HG02763 (cell line): Measurements from ENCODE around the gene IVNS1ABP.
A peak's percentile ranks its signal among the peaks of the same experiment; 100 is the strongest.

Experiments used
- ATAC-seq: cut with Tn5 transposase; IDR thresholded peaks from one replicate; pipeline ENCODE4 v1.9.1; 2021; ENCODE audit warnings: mild to moderate bottlenecking, moderate library complexity; ENCODE audit not compliant: unreplicated experiment

Gene IVNS1ABP

DNA sequence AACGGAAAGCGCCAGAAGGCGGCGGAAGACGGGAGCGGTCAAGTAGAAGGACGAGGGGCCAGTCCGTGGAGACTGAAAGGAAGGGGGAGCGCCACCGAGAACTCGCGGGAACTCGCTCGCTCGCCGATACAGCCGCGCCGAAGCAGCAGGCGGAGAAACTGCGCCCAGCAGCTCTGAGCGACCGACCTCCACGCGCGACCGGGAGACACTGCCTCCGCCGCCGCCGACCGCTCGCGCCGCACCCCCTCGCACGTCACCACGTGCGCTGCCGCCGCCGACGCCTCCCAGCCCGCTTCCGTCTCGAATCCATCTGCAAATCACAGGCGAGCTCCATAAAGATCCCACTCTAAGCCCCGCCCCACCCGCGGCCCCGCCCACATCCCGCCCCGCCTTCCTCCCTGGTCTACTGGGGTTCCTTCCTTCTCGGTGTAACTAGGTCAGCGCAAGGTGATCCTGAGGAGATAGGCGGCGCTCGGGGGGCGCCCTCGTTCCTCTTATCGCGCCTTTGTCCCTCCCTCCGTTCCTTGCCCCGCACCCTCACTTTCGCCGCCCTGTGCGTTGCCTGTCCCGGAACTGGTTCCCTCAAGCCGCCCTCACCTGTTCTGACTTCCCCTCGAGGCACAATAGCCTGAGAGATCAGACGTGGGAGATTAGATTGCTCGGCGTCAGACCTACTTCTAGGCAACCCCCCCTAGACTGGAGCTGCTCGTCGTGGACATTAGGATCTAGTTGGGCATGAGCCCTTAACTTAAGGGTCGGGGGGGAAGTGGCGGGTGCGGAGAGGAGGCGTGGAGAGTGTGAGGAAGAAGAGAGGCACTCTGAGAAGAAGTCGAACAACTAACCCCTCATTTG lies at the start of gene IVNS1ABP:
Gene IVNS1ABP (minus strand): TSS at position 210 of the 852 bp plus-strand sequence. CDS start 7,750 bp downstream, outside the sequence.
- ATAC-seq: peak; percentile 76

DNA sequence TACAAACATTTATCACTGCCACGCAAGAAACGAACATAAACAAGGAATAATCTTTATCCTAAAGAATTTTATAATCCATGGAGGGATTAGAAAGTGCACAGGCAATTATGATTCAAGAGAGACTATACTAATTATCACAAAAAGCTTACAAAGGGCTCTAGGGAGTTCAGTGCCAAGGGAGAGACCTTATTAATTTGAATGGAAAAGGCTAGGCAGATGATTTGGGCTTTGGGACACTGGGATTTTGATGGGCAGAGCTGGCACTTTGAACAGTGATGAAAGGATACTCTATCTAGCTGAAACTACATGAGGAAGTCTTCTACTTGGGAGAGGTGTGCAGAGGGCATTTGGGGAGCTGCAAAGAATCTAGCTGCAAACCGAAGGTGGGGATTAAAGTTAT lies 48.9 kb upstream of the IVNS1ABP start:
- ATAC-seq: no peak

DNA sequence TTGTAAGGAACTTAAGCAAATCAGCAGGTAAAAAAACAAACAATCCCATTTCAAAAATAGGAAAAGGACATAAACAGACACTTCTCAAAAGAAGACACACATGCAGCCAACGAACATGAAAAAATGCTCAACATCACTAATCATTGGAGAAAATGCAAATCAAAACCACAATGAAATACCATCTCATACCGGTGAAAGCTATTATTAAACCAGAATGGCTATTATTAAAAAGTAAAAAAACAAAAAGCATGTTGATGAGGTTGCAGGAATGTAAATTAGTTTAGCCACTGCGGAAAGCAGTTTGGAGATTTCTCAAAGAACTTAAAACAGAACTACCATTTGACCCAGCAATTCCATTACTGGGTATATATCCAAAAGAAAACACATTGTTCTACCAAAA lies 47.5 kb upstream of the IVNS1ABP start:
- ATAC-seq: peak; percentile 50

DNA sequence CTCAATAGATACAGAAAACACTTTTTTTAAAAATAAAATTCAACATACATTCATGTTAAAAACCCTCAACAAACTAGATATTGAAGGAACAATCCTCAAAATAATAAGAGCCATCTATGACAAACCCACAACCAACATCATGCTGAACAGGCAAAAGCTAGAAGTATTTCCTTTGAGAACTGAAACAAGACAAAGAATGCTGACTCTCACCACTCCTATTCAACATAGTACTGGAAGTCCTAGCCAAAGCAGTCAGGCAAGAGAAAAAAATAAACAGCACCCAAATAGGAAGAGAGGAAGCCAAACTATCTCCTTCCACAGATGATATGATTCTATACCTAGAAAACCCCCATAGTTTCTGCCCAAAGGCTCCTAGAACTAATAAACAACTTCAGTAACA lies 46.2 kb upstream of the IVNS1ABP start:
- no peak for ATAC-seq

DNA sequence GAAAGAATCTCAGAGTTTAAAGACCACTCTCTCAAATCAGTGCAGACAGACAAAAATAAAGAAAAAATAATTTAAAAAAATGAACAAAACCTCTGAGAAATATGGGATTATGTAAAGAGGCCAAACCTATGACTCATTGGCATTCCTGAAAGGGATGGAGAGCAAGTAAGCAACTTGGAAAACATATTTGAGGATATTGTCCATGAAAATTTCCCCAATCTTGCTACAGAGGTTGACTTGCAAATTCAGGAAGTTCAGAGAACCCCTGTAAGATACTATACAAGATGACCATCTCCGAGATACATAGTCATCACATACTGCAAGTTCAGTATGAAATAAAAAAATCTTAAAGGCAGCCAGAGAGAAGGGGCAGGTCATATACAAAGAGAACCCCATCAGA lies 43.7 kb upstream of the IVNS1ABP start:
- ATAC-seq: no peak

DNA sequence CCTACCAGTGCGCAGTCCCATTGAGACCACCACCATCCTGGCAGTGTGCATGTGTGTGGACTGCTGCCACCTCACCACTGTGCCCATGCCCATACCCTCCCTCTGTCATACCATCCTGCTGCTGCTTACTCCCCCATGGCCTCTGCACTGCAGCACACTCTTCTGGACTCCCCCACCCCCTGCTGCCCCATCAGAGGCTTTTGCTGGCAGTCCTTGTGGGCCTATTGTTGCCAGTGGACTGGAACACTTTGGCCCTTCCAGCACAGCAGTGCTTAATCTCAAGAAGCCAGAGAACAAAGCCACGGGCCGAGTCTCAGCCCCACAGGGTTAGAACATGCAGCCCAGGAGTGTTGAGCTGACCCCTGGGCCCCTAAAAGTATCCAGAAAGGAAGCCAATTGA lies 41.9 kb upstream of the IVNS1ABP start:
- ATAC-seq: no peak

DNA sequence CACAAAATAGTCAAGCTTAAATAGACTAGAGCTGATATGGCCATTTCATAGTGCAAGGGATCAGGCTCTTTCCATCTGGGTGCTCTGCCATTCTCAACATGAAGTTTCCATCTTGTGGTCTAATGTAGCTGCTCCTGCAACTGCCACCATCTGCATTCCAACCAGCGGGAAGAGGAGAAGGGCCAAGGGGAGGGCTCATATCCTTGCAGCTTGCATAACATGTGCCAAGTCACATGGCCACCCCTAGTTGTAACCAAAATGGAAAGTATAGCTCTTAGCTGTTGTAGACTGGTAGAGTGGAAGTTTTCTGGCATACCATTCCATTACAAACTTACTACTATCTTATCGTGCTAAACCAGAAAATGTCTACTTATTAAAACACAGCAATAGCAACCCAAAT lies 38.9 kb upstream of the IVNS1ABP start:
- ATAC-seq: no peak

DNA sequence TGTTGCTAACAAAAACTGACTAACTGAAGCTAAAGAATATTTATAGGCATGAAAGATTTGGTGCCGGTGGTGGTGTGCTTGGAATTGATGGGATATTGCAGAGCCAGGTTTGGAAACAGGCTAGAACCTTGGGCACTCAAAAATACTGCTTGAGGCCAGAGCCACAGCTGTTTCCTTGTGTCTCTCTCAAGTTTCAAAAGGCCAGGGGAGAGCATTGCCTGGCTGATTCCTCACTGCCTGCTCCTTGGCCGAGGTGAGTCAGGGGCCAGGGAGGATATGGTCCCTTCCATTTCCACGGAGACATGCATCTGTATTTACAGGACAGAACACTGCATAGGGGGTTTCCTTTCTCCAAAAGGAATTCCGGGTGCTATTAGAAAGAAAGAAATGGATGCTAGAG lies 36.1 kb upstream of the IVNS1ABP start:
- no peak for ATAC-seq

DNA sequence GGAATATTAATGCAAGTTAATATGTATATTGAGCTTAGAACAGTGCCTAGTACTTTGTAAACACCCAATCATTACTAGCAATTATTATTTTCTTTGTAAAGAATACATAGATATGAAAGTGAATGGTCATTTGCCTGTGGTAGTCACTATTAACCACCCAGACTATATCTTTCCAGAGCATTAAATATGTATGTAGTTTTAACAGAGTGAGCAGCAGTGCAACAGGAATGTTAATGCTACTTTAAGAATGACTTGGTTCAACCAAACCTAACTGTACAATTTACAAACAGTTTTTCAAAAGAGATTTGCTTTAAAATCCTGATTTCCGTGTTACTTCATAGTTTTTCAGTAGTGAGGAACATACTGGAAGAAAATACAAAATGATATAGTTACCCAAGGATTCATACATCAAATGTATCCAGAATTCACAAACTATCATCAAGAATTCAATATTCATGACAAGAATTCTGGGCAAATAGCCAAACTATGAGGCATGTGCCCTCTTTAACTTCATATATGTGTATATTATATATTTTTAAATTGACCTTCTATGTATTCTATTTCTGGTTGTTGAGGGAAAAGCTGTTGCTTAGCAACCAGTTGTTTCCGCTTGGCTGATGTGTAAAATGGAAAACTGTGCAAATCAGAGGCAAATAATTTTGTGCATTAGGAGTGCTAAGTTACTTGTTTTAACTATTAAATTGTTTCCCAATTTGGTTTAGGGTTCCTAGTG lies 34.9 kb upstream of the IVNS1ABP start:
- ATAC-seq: no peak

DNA sequence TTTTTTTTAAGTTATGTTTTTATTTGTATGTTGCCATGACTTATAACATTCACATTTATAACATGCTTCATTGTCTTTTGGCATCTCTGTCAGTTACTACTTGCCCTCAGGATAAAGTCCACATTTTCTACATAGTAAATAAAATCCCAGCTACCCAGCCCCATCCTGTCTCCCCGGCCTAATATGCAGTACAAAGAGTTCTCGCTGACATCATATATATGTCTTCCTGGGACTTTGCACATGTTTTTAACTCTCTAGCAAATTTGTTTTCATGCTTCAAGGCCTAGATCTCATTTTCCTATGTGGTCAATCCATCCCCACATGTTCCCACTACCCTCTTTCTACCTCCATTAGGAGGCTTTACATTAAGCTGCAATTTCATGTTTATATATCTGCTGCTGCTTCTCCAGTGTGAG lies 33.0 kb upstream of the IVNS1ABP start:
- no peak for ATAC-seq

DNA sequence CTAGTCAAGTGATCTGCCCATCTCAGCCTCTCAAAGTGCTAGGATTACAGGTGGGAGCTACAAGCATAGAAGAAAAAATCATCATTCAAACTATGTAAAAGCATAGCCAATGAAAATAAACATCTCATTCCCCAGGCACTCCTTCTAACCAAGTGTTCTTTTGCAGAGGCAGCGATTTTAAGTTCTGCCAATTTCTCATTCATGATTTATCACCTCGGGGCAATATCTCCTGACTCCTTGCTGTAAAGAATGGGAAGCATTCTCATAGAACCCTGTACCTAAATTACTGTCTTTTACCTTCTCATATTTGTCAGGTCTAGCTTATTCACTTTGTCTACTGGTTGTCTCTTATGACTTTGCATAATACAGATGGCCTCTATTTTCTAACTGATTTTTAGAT lies 32.5 kb upstream of the IVNS1ABP start:
- ATAC-seq: no peak

DNA sequence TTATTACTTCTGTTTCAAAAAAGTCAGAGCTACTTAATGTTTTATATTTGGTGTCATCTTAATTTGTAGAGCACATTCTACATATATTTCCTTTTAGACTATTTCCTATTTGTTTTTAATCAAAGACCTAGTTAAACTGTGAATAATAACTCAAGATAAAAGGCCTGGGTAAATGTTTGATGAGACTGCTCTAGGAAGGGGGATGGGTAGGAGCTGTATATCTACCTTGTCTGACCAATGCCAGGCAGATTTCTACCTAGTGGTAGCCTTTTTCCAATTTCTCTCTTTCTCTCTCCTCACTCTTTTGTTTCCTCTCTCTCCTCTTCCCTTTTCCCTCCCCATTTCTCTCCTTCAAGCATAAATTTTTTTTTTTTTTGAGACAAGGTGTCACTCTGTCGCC lies 31.9 kb upstream of the IVNS1ABP start:
- ATAC-seq: no peak

DNA sequence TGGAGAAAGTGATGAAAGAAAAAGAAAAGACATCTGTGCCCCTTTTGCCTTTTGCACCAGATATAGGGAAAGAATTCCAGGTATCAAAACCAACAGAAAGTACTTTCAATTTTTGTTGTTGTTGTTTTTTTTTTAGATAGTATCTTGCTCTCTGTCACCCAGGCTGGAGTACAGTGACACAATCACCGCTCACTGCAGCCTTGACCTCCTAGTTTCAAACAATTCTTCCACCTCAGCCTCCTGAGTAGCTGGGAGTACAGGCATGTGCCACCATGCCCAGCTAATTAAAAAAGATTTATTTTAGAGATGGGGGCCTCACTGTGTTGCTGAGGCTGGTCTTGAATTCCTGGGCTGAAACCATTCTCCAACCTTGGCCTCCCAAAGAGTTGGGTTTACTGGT lies 31.3 kb upstream of the IVNS1ABP start:
- ATAC-seq: no peak

DNA sequence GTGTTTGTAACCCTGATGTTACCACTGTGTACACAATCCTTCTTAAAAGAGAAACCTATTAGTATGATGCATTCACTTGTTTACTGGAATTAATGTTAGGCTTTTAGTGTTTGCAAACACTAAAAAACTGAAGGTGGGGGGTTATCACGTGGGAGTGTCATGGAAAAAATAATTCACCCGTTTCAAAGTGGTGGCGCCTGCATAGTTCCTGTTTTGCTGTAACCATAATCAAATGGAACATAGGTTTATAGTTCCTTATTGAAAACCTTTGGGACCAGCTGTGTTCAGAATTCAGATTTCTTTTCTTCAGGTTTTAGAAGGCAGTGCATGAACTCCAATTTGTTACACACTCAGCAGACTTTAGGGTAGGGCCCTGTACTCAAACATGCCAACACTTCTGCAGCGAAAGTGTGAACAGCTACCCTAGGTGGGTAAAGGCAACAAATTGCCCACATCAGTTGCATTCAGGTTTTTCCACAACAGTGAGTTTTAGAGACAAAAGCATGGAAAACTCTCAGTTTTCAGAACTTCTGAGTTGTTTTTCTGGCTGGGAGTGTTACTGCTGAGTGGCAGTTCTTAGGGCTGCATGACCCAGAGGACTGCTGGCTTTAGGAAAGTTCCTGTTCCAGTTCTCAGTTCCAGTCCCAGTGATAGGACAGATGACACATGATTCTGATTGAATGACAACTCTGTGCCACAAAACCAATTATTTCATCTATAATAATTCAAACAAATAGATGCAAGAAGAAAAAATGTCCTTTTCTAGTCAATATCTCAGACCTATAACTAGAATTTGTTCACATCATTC lies 29.1 kb upstream of the IVNS1ABP start:
- peak; percentile 59 for ATAC-seq

DNA sequence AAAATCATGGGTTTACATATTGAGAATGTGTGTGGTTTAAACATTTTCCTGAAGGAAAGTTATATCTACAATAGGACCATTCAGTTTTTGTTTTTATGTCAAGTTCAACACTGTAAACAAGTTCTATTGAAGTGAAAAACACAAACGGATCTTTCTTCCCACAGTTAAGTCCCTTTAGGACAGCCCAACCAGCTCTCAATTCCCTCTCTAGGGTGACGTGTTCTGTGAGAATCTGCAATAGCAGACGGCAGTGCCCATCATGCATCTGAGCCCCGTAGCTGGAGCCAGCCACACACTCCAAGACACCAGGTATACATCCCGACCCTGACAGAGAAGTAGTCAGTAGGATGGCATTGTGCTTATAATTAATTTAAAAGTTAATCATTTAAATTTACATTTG lies 26.3 kb upstream of the IVNS1ABP start:
- no peak for ATAC-seq

DNA sequence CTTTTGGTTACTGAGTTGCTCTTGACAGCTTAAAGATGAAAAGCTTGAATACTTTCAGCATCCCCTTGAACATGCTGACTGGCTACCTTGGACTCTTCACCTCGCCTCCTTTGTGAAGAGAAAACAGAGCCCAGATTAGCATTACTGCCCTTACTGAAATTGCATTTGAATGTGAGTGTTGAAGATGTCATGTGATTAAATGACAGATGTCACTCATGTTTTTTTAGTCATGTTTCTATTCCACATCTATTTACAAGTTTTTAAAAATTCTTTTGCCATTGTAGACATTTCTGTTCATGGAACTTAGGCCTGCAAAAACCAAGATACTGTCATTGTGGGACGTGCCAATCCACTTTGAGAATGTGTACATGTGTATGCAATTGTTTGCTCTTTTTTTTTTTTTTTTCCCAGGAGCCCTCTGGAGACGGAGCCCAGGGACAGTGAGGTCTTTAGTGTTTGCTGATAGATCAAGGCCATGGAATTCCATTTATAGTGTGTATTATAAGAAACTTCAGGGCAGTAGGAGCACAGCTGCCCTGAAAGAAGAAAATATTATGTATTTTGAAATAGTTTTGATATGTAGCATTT lies 25.7 kb upstream of the IVNS1ABP start:
- no peak for ATAC-seq

DNA sequence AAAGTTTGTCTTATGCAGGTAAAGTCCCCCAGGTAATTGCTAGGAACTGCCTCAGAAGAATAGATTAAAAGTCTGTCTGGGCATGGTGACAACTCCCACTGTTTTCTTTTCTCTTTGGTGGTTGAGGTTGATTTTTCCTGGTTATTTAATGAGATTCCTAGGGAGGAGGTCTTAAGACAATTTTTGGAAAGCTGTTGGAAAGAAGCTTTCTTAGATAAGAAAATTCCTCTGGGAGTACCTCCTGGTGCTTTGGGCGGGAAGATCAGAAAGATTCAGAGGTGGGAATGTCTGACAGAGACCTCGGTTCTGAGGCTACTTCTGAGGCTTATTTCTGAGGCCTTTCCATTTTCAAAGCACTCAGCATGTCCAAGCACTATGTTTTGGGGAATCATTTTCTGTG lies 25.0 kb upstream of the IVNS1ABP start:
- ATAC-seq: no peak

DNA sequence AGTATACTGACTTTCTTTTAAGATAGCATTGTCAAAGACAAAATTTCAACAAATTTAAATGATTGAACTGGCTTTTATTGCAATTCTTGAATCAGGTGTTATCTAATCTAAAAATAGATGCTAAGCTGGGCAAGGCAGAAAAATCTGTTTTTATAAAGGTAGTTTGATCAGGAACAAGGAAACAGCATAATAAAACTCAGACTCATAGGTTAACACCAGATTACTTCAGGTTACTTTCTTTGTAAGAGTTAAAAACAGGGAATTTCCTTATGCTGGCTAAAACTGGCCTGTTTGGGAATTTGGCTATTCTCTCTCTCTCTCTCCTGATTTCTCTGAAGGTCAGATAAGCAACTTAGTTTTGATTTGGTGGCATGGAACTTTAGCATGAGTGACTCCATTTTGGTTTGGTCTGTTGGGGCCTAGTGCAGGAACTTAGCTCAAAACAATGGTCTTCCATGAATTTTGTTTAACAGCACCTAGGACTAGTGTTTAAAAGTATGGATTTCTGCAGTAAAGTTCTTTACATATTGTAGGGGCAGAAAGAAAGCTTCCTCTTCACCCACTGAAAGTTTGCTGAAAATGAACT lies 24.2 kb upstream of the IVNS1ABP start:
- no peak for ATAC-seq

DNA sequence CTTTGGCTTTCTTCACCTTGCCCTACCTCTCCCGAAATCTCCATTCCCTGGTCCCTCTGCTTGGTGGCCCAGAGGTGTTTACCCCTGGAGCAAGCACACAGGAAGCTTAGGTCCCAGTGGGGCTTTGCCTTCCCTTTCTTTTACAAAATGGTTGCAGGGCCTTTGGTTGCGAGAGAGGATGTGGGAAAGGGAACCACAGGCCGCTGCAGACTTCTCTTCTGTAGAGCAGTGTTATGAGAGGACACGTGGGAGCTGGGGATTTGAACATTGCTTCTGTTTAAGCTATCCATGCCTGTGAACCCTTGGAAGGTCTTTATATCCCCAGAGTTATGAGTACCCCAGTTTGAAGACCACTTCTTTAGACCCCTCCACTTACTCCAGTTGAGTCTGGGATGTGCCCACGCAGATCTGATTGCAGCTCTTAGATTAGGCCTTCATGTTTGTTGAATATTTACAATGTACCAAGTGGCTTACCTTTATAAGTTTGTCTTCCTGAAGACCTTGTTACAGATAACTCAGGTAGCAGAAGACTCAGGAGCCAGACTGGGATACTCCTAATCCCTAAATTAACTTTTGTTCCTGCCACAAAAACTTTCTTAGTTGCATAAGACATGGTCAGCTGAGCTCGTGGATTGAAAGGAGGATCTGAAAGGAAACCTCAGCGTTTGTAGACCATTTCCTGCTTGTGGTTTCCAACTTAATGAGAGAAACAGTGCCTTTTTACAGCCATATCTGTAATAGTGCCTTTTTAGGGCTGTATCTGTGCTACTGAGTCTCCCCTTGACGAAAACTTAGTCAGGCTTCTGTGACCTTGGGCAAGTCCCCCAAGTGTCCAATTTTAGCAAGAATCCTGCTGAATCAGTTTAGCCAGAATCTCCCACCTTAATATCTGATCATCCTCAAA lies 21.9 kb upstream of the IVNS1ABP start:
- peak; percentile 95 for ATAC-seq

DNA sequence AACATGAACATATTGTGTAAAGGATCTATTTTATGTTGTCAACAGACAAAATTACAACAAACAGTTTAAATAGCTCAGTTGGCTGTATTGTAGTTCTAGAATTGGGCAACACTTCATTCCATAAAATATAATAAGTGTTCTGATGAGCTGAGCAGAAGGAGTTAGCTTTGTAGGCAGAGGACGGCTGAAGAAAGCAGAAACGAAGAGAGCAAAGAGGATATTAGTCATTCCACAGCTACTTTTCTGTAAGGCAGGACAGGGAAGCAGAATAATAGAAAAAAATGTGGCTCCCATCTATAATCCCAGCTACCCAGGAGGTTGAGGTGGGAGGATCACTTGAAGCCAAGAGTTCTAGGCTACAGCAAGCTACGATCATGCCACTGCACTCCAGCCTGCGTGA lies 20.2 kb upstream of the IVNS1ABP start:
- no peak for ATAC-seq
